Glomerular endothelial cell (primary cell): ENCODE measurements around the gene UGT1A5. TPM values are rescaled to one million over a fixed set of nuclear protein-coding genes. Genes with fewer than 3 reads are reported as not detected.
"Not testable (repeated sequence)": the region's sequence is repeated elsewhere in the genome, so short reads cannot be mapped to it uniquely, and the experiment has no call there.

Experiments used
- DNase-seq: peaks from one replicate; pipeline ENCODE4 v3.0.0-alpha.2; 2011; ENCODE audit warnings: low read depth, low spot score; ENCODE audit errors: extremely low read depth
- total RNA-seq: library from RNA; depleted of rRNA; stranded (reverse); fragments of >200 nt; gene quantifications from 2 replicates; pipeline ENCODE4 v1.2.3, GENCODE V29; 2015

Gene UGT1A5
- total RNA-seq, 1 donor from 2014 or later, result not detected

GRCh38 chr2:233745073-233745755 lies 32.5 kb downstream of the UGT1A5 start:
- no peak for DNase-seq

GRCh38 chr2:233745838-233746237 lies 33.1 kb downstream of the UGT1A5 start:
- DNase-seq, result not testable (repeated sequence)

- no peak for DNase-seq
These were observed 34.0 kb downstream of the UGT1A5 start for GRCh38 chr2:233746475-233747282.

GRCh38 chr2:233747283-233747544 lies 34.5 kb downstream of the UGT1A5 start:
- no peak for DNase-seq

- DNase-seq, result not testable (repeated sequence)
These were observed 38.0 kb downstream of the UGT1A5 start for GRCh38 chr2:233750689-233751088.

GRCh38 chr2:233751212-233752009 lies 38.7 kb downstream of the UGT1A5 start:
- not testable (repeated sequence) for DNase-seq

- DNase-seq, result no peak
These were observed 42.3 kb downstream of the UGT1A5 start for GRCh38 chr2:233754872-233755611.

GRCh38 chr2:233756429-233757081 lies 43.8 kb downstream of the UGT1A5 start:
- DNase-seq, result no peak

GRCh38 chr2:233758141-233758540 lies 45.4 kb downstream of the UGT1A5 start:
- no peak for DNase-seq

- no peak for DNase-seq
These were observed 46.1 kb downstream of the UGT1A5 start for GRCh38 chr2:233758849-233759248.

- DNase-seq, result no peak
These were observed 47.3 kb downstream of the UGT1A5 start, which contains the start of gene UGT1A1 for GRCh38 chr2:233760043-233760442. Gene UGT1A1 (plus strand): TSS chr2:233760270. CDS start chr2:233760288, 18 bp downstream.

- DNase-seq, result no peak
These were observed 48.5 kb downstream of the UGT1A5 start for GRCh38 chr2:233761040-233761769.

- DNase-seq, result no peak
These were observed 51.6 kb downstream of the UGT1A5 start for GRCh38 chr2:233764264-233764663.

GRCh38 chr2:233764761-233765160 lies 52.1 kb downstream of the UGT1A5 start:
- no peak for DNase-seq

GRCh38 chr2:233766416-233766815 lies 53.7 kb downstream of the UGT1A5 start:
- no peak for DNase-seq

GRCh38 chr2:233768076-233768475 lies 55.4 kb downstream of the UGT1A5 start:
- DNase-seq, result no peak

- no peak for DNase-seq
These were observed 56.6 kb downstream of the UGT1A5 start for GRCh38 chr2:233769260-233769659.

- DNase-seq, result no peak
These were observed 59.4 kb downstream of the UGT1A5 start for GRCh38 chr2:233772153-233772552.

GRCh38 chr2:233772583-233772982 lies 59.9 kb downstream of the UGT1A5 start:
- DNase-seq, result no peak

GRCh38 chr2:233773854-233774253 lies 61.1 kb downstream of the UGT1A5 start:
- no peak for DNase-seq
